Breast epithelium (tissue), 4 donors: ENCODE data around the gene ADRM1. TPM values are rescaled to one million over a fixed set of nuclear protein-coding genes. Genes with fewer than 3 reads are reported as not detected.

Experiments used
- DNase-seq, 2 donors: peaks; one replicate each; pipeline ENCODE4 v3.0.0-alpha.2; 2019; ENCODE audit warnings: low spot score in 2 of 2
- H3K27ac ChIP-seq, 2 donors: fragments of 200-600 bp; sonication (generic) in 1 of 2; one replicate each; pipeline ENCODE4 v1.5.1; 2016 to 2019; ENCODE audit warnings: mild to moderate bottlenecking in 1 of 2
- H3K27me3 ChIP-seq, 2 donors: fragments of 200-600 bp; sonication (generic) in 1 of 2; one replicate each; pipeline versions ENCODE4 v1.5.1 to v1.6.0; 2017 to 2019; ENCODE audit warnings: control low read depth in 1 of 2, mild to moderate bottlenecking in 1 of 2
- H3K36me3 ChIP-seq: fragments of 200-600 bp; one replicate; pipeline ENCODE4 v1.5.1; 2019
- H3K4me1 ChIP-seq, 2 donors: fragments of 200-600 bp; sonication (generic); one replicate each; pipeline ENCODE4 v1.5.1; 2016 to 2019; ENCODE audit warnings: control low read depth in 1 of 2
- H3K4me3 ChIP-seq, 3 donors: fragments of 200-600 bp; sonication (generic); 1 replicate in 2 of 3; 2 replicates in 1 of 3; pipeline ENCODE4 v1.5.1; 2016 to 2019; ENCODE audit warnings: mild to moderate bottlenecking in 3 of 3, moderate library complexity in 2 of 3
- H3K9me3 ChIP-seq, 2 donors: fragments of 200-600 bp; sonication (generic) in 1 of 2; one replicate each; pipeline ENCODE4 v1.5.1; 2016 to 2019; ENCODE audit warnings: control low read depth in 1 of 2
- POLR2A ChIP-seq: fragments of 450-650 bp; IDR thresholded peaks from one replicate; pipeline ENCODE4 v1.6.1; 2016; ENCODE audit warnings: antibody characterized with exemption, mild to moderate bottlenecking, moderate library complexity
- POLR2AphosphoS5 ChIP-seq, 3 donors: sonication (generic); formaldehyde crosslinking; IDR thresholded peaks; one replicate each; pipeline ENCODE4 v1.6.1; 2017; ENCODE audit warnings: antibody characterized with exemption in 3 of 3
- intact Hi-C: fragments of 100-400 bp; cut with DNase I; formaldehyde crosslinking; loops from one replicate; pipeline ENCODE4 v1.15.1; 2023; ENCODE audit warnings: low total_unique reads
- total RNA-seq, 3 donors: library from RNA; depleted of rRNA; stranded (reverse); fragments of >200 nt; gene quantifications; one replicate each; pipeline ENCODE4 v1.1.0, GENCODE V29; 2016
- TF ChIP-seq, protein P1 (sequence below), 3 donors: fragments of 450-650 bp; IDR thresholded peaks; one replicate each; pipeline ENCODE4 v1.5.1; 2016 to 2017; ENCODE audit warnings: antibody characterized with exemption in 3 of 3, mild to moderate bottlenecking in 3 of 3, moderate library complexity in 3 of 3

ADRM1 gene
- total RNA-seq, 3 donors from 2014 or later = 80.2 to 131 (median 105) TPM

DNA sequence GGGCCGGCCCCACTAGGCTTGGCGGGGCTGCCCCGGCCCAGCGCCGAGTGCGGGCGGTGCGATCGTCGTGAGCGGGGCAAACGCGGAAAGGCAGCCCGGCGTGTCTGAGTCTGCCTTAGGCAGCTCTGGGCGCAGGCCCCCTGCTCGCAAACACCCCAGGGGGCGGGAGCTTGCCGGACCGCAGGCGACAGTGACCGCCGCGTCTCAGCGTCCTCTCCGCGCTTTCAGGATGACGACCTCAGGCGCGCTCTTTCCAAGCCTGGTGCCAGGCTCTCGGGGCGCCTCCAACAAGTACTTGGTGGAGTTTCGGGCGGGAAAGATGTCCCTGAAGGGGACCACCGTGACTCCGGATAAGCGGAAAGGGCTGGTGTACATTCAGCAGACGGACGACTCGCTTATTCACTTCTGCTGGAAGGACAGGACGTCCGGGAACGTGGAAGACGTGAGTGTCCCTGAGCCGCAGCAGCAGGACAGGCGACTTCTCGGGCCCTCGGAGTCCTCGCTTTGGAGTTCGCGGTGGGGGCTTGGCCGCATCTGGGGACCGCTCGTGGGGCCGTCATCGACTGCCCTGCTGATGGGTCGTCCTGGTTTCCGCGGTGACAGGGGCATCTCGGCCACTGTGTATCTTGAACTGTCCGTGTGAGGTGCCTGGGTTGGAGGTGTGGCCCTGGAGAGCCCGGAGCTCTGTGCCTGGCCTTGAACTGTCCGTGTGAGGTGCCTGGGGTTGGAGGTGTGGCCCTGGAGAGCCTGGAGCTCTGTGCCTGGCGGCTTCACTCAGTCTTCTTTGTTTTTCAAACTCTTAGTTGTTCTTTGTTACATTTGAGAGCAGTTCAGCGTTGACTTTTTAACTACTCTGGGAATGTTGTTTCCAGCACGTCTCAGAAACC, 786 bp downstream of the ADRM1 start:
- H3K27ac ChIP-seq = peak overlapping the region; percentile 99
- intact Hi-C loops = loop anchor here (5.0 kb wide), 1 partner anchor 84 kb away; the partner anchor contains the start of gene RPS21
- H3K4me1 ChIP-seq = peaks cover 6 to 14% of the 10 kb centered on the region in 2 donors
- TF ChIP-seq POLR2AphosphoS5 (IDR thresholded peaks at IDR 0.05) = no peak
- TF ChIP-seq, protein P1, sequence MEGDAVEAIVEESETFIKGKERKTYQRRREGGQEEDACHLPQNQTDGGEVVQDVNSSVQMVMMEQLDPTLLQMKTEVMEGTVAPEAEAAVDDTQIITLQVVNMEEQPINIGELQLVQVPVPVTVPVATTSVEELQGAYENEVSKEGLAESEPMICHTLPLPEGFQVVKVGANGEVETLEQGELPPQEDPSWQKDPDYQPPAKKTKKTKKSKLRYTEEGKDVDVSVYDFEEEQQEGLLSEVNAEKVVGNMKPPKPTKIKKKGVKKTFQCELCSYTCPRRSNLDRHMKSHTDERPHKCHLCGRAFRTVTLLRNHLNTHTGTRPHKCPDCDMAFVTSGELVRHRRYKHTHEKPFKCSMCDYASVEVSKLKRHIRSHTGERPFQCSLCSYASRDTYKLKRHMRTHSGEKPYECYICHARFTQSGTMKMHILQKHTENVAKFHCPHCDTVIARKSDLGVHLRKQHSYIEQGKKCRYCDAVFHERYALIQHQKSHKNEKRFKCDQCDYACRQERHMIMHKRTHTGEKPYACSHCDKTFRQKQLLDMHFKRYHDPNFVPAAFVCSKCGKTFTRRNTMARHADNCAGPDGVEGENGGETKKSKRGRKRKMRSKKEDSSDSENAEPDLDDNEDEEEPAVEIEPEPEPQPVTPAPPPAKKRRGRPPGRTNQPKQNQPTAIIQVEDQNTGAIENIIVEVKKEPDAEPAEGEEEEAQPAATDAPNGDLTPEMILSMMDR (IDR thresholded peaks at IDR 0.05) = no peak
- no peak for TF ChIP-seq POLR2A
- H3K4me3 ChIP-seq = peak overlapping the region; percentile 80 to 98 (median 86)
- no peaks in the 10 kb centered on the region for H3K9me3 ChIP-seq
- H3K27me3 ChIP-seq = no peaks in the 10 kb centered on the region
- H3K36me3 ChIP-seq = no peaks in the 10 kb centered on the region
- DNase-seq = no peak

DNA sequence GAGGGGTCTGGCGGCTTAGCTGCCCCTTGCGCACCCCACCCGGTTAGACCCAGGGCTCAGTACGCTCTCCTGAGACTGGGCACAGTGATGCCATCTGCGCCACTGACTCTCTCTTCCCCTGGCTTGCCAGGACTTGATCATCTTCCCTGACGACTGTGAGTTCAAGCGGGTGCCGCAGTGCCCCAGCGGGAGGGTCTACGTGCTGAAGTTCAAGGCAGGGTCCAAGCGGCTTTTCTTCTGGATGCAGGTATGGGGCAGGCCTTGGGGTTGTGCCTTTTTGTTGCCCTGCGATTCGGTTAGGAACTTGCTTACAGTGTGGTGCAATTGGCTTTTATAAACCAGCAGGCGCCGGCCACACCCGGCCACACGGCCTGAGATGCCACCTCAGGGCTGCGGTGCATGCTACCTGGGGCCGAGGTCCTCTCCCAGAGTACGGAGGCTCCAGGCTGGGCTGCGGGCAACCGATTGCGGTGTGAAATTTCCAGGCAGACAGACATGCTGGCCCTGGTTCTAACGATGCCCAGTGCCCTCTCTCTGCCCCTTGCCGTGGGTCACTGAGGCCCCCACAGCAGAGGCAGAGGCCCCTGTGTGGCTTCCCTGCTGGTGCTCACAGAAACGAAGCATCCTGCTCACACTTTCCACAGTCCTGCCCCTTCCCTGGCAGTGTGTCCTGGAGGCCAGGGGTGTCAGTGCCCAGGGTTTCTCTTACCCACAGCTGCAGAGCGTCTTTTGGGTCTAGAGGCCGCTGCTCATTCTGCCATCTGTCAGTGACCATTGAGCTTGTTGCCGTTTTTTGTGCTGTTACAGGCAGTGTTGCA, 1.7 kb downstream of the ADRM1 start:
- DNase-seq = no peak
- Histone ChIP-seq H3K27me3 (no peaks in the 10 kb centered on the region), H3K4me3 (peak overlapping the region; percentile 80 to 98 (median 86)), H3K27ac (peak overlapping the region in 1 of 2 donors; percentile 2), H3K4me1 (peaks cover 6 to 14% of the 10 kb centered on the region in 2 donors), H3K36me3 (no peaks in the 10 kb centered on the region), H3K9me3 (no peaks in the 10 kb centered on the region)
- no peak for TF ChIP-seq POLR2AphosphoS5 (IDR thresholded peaks at IDR 0.05)
- TF ChIP-seq, protein P1 (IDR thresholded peaks at IDR 0.05) = no peak
- no peak for TF ChIP-seq POLR2A
- intact Hi-C loops = loop anchor here (5.0 kb wide), 1 partner anchor 83 kb away; the partner anchor contains the start of gene RPS21

GRCh38 chr20:62305149-62305764, 2.5 kb downstream of the ADRM1 start:
- Histone ChIP-seq H3K4me3 (no peak overlapping the region), H3K27ac (no peak overlapping the region), H3K36me3 (no peaks in the 10 kb centered on the region), H3K4me1 (peaks cover 6 to 14% of the 10 kb centered on the region in 2 donors), H3K27me3 (no peaks in the 10 kb centered on the region), H3K9me3 (no peaks in the 10 kb centered on the region)
- intact Hi-C loops = no loop called here
- no peak for TF ChIP-seq POLR2AphosphoS5 (IDR thresholded peaks at IDR 0.05)
- TF ChIP-seq POLR2A = no peak
- TF ChIP-seq, protein P1 (IDR thresholded peaks at IDR 0.05) = no peak
- no peak for DNase-seq

- H3K36me3 ChIP-seq = no peaks in the 10 kb centered on the region
- H3K4me1 ChIP-seq = peaks cover 6 to 14% of the 10 kb centered on the region in 2 donors
- no peaks in the 10 kb centered on the region for H3K9me3 ChIP-seq
- no peak overlapping the region for H3K27ac ChIP-seq
- no peak overlapping the region for H3K4me3 ChIP-seq
- intact Hi-C loops = no loop called here
- TF ChIP-seq, protein P1 (IDR thresholded peaks at IDR 0.05) = no peak
- TF ChIP-seq POLR2AphosphoS5 (IDR thresholded peaks at IDR 0.05) = no peak
- no peak for TF ChIP-seq POLR2A
- no peaks in the 10 kb centered on the region for H3K27me3 ChIP-seq
- DNase-seq = no peak
These were observed 3.1 kb downstream of the ADRM1 start for GRCh38 chr20:62305765-62306413.
